Panc1 (cell line): ENCODE measurements around the gene INPP4A.

Experiments used
- POLR2AphosphoS5 ChIP-seq: IDR thresholded peaks from 2 replicates; pipeline ENCODE4 v1.6.1; 2012; ENCODE audit warnings: mild to moderate bottlenecking, low read depth, low read length, moderate library complexity
- TF ChIP-seq, protein P1 (sequence below): fragments of 450-650 bp; IDR thresholded peaks from 2 replicates; pipeline ENCODE4 v1.5.1; 2017; ENCODE audit warnings: mild to moderate bottlenecking

DNA sequence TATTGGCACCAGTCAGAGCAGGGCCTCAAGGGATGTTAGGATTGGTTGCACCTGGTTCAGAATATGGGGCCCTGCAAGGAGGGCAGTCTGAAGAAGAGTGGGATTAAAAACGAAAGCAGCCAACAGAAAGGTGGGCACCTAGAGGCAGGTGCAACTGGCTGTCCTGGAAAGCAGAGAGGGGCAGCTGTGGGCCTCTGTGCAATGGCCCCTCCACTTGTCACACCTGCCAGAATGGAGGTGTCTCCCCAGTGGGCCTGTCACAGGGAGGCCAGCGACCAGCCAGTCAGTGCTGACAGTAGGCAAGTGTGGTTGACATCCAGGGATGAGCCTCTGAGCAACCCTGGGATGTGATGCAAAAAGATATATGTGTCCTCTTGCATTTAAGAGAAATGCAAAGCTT is 37.7 kb downstream of the INPP4A start:
- TF ChIP-seq, protein P1, sequence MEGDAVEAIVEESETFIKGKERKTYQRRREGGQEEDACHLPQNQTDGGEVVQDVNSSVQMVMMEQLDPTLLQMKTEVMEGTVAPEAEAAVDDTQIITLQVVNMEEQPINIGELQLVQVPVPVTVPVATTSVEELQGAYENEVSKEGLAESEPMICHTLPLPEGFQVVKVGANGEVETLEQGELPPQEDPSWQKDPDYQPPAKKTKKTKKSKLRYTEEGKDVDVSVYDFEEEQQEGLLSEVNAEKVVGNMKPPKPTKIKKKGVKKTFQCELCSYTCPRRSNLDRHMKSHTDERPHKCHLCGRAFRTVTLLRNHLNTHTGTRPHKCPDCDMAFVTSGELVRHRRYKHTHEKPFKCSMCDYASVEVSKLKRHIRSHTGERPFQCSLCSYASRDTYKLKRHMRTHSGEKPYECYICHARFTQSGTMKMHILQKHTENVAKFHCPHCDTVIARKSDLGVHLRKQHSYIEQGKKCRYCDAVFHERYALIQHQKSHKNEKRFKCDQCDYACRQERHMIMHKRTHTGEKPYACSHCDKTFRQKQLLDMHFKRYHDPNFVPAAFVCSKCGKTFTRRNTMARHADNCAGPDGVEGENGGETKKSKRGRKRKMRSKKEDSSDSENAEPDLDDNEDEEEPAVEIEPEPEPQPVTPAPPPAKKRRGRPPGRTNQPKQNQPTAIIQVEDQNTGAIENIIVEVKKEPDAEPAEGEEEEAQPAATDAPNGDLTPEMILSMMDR, result no peak
- TF ChIP-seq POLR2AphosphoS5, result no peak
